Left lobe of liver (tissue), 2 donors: ENCODE results near the gene TATDN3. TPM values are rescaled to one million over a fixed set of nuclear protein-coding genes. Genes with fewer than 3 reads are reported as not detected.
"Not testable (repeated sequence)": the region's sequence is repeated elsewhere in the genome, so short reads cannot be mapped to it uniquely, and the experiment has no call there.

Source experiments
- ATAC-seq: fragments of 200-7000 bp; cut with Tn5 transposase; one replicate; pipeline ENCODE4 v1.9.1; 2020; ENCODE audit warnings: mild to moderate bottlenecking, moderate library complexity
- DNase-seq: peaks from one replicate; pipeline ENCODE4 v3.0.0-alpha.2; 2020; ENCODE audit warnings: low spot score
- total RNA-seq: library from RNA; stranded (reverse); gene quantifications from one replicate; pipeline ENCODE4 v1.2.1, GENCODE V29; 2021
- donor health status: DM: no; HTN: no; CAD: no; lungs with moderate emphysema.
- donor health status: DM: no; HTN: yes; CAD: no.

The TATDN3 gene
- total RNA-seq, 1 donor from 2014 or later = 7.7 TPM

GRCh38 chr1:212827171-212827776 lies 35.6 kb downstream of the TATDN3 start:
- DNase-seq (no peak), ATAC-seq (no peak)

- DNase-seq = no peak
- ATAC-seq = no peak
Measured at GRCh38 chr1:212827831-212828278, 36.2 kb downstream of the TATDN3 start.

- DNase-seq = no peak
- ATAC-seq = no peak
Measured at GRCh38 chr1:212828395-212828794, 36.7 kb downstream of the TATDN3 start.

GRCh38 chr1:212833211-212834207 lies 41.8 kb downstream of the TATDN3 start:
- not testable (repeated sequence) for DNase-seq
- peak; percentile 69 for ATAC-seq

GRCh38 chr1:212838145-212838544 lies 46.5 kb downstream of the TATDN3 start:
- ATAC-seq (no peak), DNase-seq (no peak)

- ATAC-seq = not testable (repeated sequence)
Measured at GRCh38 chr1:212844521-212844920, 52.8 kb downstream of the TATDN3 start.

GRCh38 chr1:212847549-212847948 lies 55.9 kb downstream of the TATDN3 start, which contains the start of gene SPATA45:
Gene SPATA45, minus strand, starts transcription at chr1:212847649. Its CDS starts 11,500 bp downstream, at chr1:212836149.
- no peak for ATAC-seq
- DNase-seq = no peak

More at GRCh38 chr1:212844521-212844920, 52.8 kb downstream of the TATDN3 start:
- not testable (repeated sequence) for DNase-seq

GRCh38 chr1:212852105-212852688 lies 60.5 kb downstream of the TATDN3 start:
- ATAC-seq (no peak), DNase-seq (no peak)

- no peak for DNase-seq
- no peak for ATAC-seq
Measured at GRCh38 chr1:212853658-212854057, 62.0 kb downstream of the TATDN3 start.

- DNase-seq (no peak), ATAC-seq (no peak)
Measured at GRCh38 chr1:212856755-212857154, 65.1 kb downstream of the TATDN3 start.

GRCh38 chr1:212857992-212858460 lies 66.3 kb downstream of the TATDN3 start, which contains the start of gene FLVCR1:
Gene FLVCR1, plus strand, starts transcription at chr1:212858275. Its CDS starts 178 bp downstream, at chr1:212858453.
- DNase-seq (peak; percentile 97), ATAC-seq (peak; percentile 99)

- DNase-seq (no peak), ATAC-seq (peak; percentile 58)
Measured at GRCh38 chr1:212858461-212859265, 67.0 kb downstream of the TATDN3 start.

- DNase-seq (no peak), ATAC-seq (no peak)
Measured at GRCh38 chr1:212860713-212861581, 69.3 kb downstream of the TATDN3 start.

- DNase-seq (no peak), ATAC-seq (no peak)
Measured at GRCh38 chr1:212862111-212862690, 70.5 kb downstream of the TATDN3 start.

- not testable (repeated sequence) for ATAC-seq, DNase-seq
Measured at GRCh38 chr1:212863345-212863744, 71.7 kb downstream of the TATDN3 start.

- ATAC-seq = no peak
- DNase-seq = no peak
Measured at GRCh38 chr1:212864201-212864600, 72.5 kb downstream of the TATDN3 start.
